Caco-2 (cell line): ENCODE results near the gene TAP2. TPM values are rescaled to one million over a fixed set of nuclear protein-coding genes. Genes with fewer than 3 reads are reported as not detected.

Experiments used
- BruUV-seq: library from RNA; stranded (reverse); fragments of 400-500 nt; replicated peaks from 2 replicates; lab custom pipeline; 2021; lab: Mats Ljungman, UMichigan
- CTCF ChIA-PET: fragments of 300-600 bp; sonication (Branson Sonifier 250); formaldehyde crosslinking; loops from one replicate; lab custom pipeline; 2022; ENCODE audit warnings: antibody characterized with exemption; lab: Charles Lee
- POLR2A ChIA-PET: fragments of 300-600 bp; sonication (Branson Sonifier 250); formaldehyde crosslinking; loops from one replicate; lab custom pipeline; 2022; ENCODE audit warnings: antibody characterized with exemption; lab: Charles Lee
- DNase-seq, 2 experiments: peaks; one replicate each; pipeline versions ENCODE4 v3.0.0 to v3.0.0-alpha.2; 2020 to 2022
- H3K27me3 ChIP-seq: replicated peaks from 2 replicates; pipeline ENCODE4 v1.6.0; 2011; ENCODE audit warnings: low read length; ENCODE audit not compliant: control insufficient read depth, insufficient read depth
- H3K36me3 ChIP-seq: 2 replicates; pipeline ENCODE4 v1.5.1; 2011; ENCODE audit warnings: low read length; ENCODE audit not compliant: control insufficient read depth, insufficient read depth
- H3K4me1 ChIP-seq: fragments of 250-450 bp; sonication (Bioruptor Pico); 2 replicates; pipeline ENCODE4 v1.5.1; 2020; ENCODE audit warnings: mild to moderate bottlenecking
- H3K4me3 ChIP-seq: 2 replicates; pipeline ENCODE4 v1.5.1; 2011; ENCODE audit warnings: low read depth, mild to moderate bottlenecking, control low read depth, low read length
- H3K9me3 ChIP-seq: fragments of 250-450 bp; sonication (Bioruptor Pico); 2 replicates; pipeline ENCODE4 v1.5.1; 2020; ENCODE audit warnings: mild to moderate bottlenecking, moderate library complexity
- H3K27ac Mint-ChIP-seq: one replicate; pipeline ENCODE4 v1.8.0; 2022; ENCODE audit warnings: mixed read lengths; ENCODE audit not compliant: unreplicated experiment
- H3K27me3 Mint-ChIP-seq: one replicate; pipeline ENCODE4 v1.8.0; 2022; ENCODE audit warnings: mixed read lengths; ENCODE audit not compliant: insufficient read depth, unreplicated experiment
- H3K36me3 Mint-ChIP-seq: one replicate; pipeline ENCODE4 v1.8.0; 2022; ENCODE audit warnings: mild to moderate bottlenecking, mixed read lengths; ENCODE audit not compliant: insufficient read depth, unreplicated experiment
- H3K4me1 Mint-ChIP-seq: one replicate; pipeline ENCODE4 v1.8.0; 2022; ENCODE audit warnings: low read depth, mixed read lengths; ENCODE audit not compliant: unreplicated experiment
- H3K4me3 Mint-ChIP-seq: one replicate; pipeline ENCODE4 v1.8.0; 2022; ENCODE audit warnings: mild to moderate bottlenecking, moderate library complexity, mixed read lengths; ENCODE audit not compliant: unreplicated experiment
- H3K9me3 Mint-ChIP-seq: one replicate; pipeline ENCODE4 v1.8.0; 2022; ENCODE audit warnings: mixed read lengths; ENCODE audit not compliant: unreplicated experiment
- CTCF ChIP-seq, 2 experiments: fragments of 200-600 bp in 1 of 2; IDR thresholded peaks; 1 replicate in 1 of 2; 2 replicates in 1 of 2; pipeline versions ENCODE4 v1.5.1 to v1.8.0; 2011 to 2022; ENCODE audit warnings: antibody characterized with exemption in 1 of 2, control low read depth in 1 of 2, inconsistent platforms in 1 of 2, low read depth in 1 of 2, low read length in 1 of 2, mild to moderate bottlenecking in 1 of 2, moderate library complexity in 1 of 2; ENCODE audit not compliant: insufficient read depth in 1 of 2, severe bottlenecking in 1 of 2, unreplicated experiment in 1 of 2
- intact Hi-C: fragments of 100-400 bp; cut with micrococcal nuclease; formaldehyde crosslinking; loops from one replicate; pipeline ENCODE4 v1.10.0; 2022; ENCODE audit not compliant: unreplicated experiment
- total RNA-seq: library from RNA; stranded (reverse); gene quantifications from 2 replicates; pipeline ENCODE4 v1.2.3, GENCODE V29; 2022

The TAP2 gene
- total RNA-seq, 1 experiment from 2014 or later, result 10.3 TPM

DNA sequence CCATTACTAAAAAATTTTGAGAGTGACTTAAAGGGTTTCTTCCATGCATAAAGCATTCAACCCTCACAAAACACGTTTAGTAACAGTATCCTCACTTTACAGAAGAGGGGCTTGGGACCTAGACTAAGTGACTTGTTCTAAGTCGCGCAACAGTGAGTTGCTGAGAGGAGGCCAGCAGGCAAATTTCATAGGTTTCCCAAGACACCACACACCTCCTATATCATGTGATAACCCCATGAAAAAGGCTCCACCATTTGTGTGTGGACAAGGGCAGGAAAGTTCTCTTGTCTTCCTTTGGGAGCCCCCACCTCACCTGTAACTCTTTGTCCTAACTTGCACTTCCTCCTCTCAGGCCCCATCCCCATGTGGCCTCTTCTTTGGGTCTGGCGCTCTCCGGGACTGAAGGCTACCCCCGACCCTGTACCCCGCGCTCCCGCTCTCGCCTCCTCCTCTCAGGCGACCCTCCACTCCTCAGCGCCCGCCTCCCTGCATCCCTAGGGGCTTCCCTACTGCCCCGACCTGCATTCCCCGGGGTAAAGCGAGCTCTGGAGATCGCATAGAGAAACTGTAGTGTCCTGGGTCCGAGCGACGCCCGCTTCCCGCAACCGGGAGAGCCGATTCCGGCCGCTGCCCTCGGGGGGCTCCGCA is 4.9 kb upstream of the TAP2 start:
- H3K9me3 Mint-ChIP-seq, result no peaks in the 10 kb centered on the region
- H3K4me3 Mint-ChIP-seq, result peak overlapping the region; percentile 72
- no peak for DNase-seq
- BruUV-seq, result no TSS peak
- peaks cover 6% of the 10 kb centered on the region for H3K27me3 Mint-ChIP-seq
- TF ChIP-seq CTCF (IDR thresholded peaks at IDR 0.05; ENCODE audit: insufficient read depth in 1 of 2, low read depth in 1 of 2, low read length in 1 of 2, severe bottlenecking in 1 of 2, unreplicated experiment in 1 of 2), result no peak
- H3K27ac Mint-ChIP-seq, result no peak overlapping the region
- ChIA-PET POLR2A (no interaction called here), CTCF (interaction anchor here (1.7 kb wide), 1 partner anchor 10 kb away, joined by 14 read pairs; the partner anchor contains the start of genes PSMB9 and TAP1)
- Histone ChIP-seq H3K36me3 (no peaks in the 10 kb centered on the region), H3K4me1 (no peaks in the 10 kb centered on the region; the same call in 1 of the 2 replicates), H3K4me3 (peak overlapping the region; percentile 47), H3K27me3 (no peaks in the 10 kb centered on the region; the same call in 1 of the 2 replicates), H3K9me3 (no peaks in the 10 kb centered on the region)
- H3K4me1 Mint-ChIP-seq, result peaks cover 5% of the 10 kb centered on the region
- H3K36me3 Mint-ChIP-seq, result peaks cover 11% of the 10 kb centered on the region
- intact Hi-C loops, result no loop called here

DNA sequence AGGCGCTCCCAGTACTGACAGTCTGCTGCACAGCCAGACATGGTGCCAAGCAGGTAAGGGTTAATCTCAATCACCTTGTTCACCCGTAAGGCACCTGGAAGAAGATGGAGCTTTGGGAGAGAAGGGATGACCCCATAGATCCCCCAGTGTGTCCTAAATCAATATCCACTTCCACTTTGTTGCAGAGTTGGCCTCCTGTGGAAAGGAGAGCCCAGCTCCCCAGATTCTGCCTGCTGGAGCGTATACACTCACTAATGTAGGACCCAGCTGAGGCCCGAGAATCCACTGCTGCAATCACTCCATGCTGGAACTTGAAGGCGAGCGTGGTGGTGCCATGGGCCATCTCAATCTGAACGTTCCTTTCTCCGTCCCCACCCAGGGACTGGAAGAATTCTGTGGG is 4.2 kb upstream of the TAP2 start:
- Histone ChIP-seq H3K36me3 (no peaks in the 10 kb centered on the region), H3K9me3 (no peaks in the 10 kb centered on the region), H3K4me3 (no peak overlapping the region), H3K27me3 (no peaks in the 10 kb centered on the region; the same call in 1 of the 2 replicates), H3K4me1 (peaks cover 3% of the 10 kb centered on the region)
- intact Hi-C loops, result no loop called here
- TF ChIP-seq CTCF (IDR thresholded peaks at IDR 0.05; ENCODE audit: insufficient read depth in 1 of 2, low read depth in 1 of 2, low read length in 1 of 2, severe bottlenecking in 1 of 2, unreplicated experiment in 1 of 2), result no peak
- Mint-ChIP-seq H3K27ac (no peak overlapping the region), H3K9me3 (no peaks in the 10 kb centered on the region), H3K27me3 (no peaks in the 10 kb centered on the region), H3K36me3 (peaks cover 10% of the 10 kb centered on the region), H3K4me1 (peaks cover 5% of the 10 kb centered on the region), H3K4me3 (peak overlapping the region; percentile 72)
- BruUV-seq, result no TSS peak
- POLR2A ChIA-PET, result interaction anchor here (0.5 kb wide), 1 partner anchor 15 kb away, joined by 5 read pairs; no protein-coding TSS in a partner anchor
- DNase-seq, result no peak
- CTCF ChIA-PET, result interaction anchor here (0.8 to 1.9 kb wide), 2 partner anchors 11 to 25 kb away, joined by 3 to 5 read pairs; partner anchors contain the start of genes PSMB9 and TAP1

DNA sequence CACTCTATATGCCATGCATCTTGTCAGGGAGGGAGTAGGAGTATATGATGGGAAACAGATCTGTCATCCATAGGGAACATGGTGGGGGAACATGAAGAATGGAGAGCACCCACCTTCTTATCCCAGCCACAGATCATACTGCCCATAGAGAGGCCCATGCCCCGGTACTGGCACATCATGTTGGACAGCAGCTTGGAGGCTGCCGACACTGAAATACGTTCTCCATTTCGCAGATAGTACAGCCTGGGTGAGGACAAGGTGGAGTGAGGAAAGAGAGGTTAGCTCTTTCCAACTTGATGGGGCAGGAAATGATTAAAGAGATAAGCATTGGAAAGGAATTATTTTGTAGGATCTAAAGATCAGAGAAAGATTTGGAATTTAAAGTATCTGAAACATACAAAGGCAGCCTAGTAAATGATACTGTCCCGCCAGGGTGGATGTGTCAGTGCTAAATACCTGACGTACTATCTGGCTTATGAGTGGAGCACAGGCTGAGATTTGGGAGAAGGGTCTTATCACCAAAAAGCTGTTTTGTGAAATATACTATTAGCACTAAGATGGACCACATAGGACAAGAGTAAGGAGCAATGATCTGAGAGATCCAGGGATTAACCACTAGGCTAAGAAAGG is 3.6 kb upstream of the TAP2 start:
- peaks cover 7% of the 10 kb centered on the region for H3K4me1 Mint-ChIP-seq
- no peaks in the 10 kb centered on the region for H3K36me3 ChIP-seq
- CTCF ChIA-PET, result interaction anchor here (0.8 to 1.9 kb wide), 2 partner anchors 11 to 26 kb away, joined by 3 to 5 read pairs; partner anchors contain the start of genes PSMB9 and TAP1
- no peaks in the 10 kb centered on the region for H3K9me3 Mint-ChIP-seq
- no peaks in the 10 kb centered on the region for H3K27me3 Mint-ChIP-seq
- no peak for DNase-seq
- H3K4me1 ChIP-seq, result peaks cover 5% of the 10 kb centered on the region
- no peak for TF ChIP-seq CTCF (IDR thresholded peaks at IDR 0.05; ENCODE audit: insufficient read depth in 1 of 2, low read depth in 1 of 2, low read length in 1 of 2, severe bottlenecking in 1 of 2, unreplicated experiment in 1 of 2)
- intact Hi-C loops, result no loop called here
- H3K27me3 ChIP-seq, result no peaks in the 10 kb centered on the region; the same call in 1 of the 2 replicates
- H3K4me3 Mint-ChIP-seq, result no peak overlapping the region
- peaks cover 7% of the 10 kb centered on the region for H3K36me3 Mint-ChIP-seq
- no peak overlapping the region for H3K27ac Mint-ChIP-seq
- no peak overlapping the region for H3K4me3 ChIP-seq
- POLR2A ChIA-PET, result interaction anchor here (0.5 to 0.6 kb wide), 2 partner anchors 15 to 1103 kb away, joined by 5 read pairs; no protein-coding TSS in a partner anchor
- no TSS peak for BruUV-seq
- no peaks in the 10 kb centered on the region for H3K9me3 ChIP-seq
